Urinary bladder (tissue), 4 donors: ENCODE measurements around the gene VAC14. TPM values are rescaled to one million over a fixed set of nuclear protein-coding genes. Genes with fewer than 3 reads are reported as not detected.

Source experiments
- DNase-seq: peaks from one replicate; pipeline ENCODE4 v3.0.0-alpha.2; 2015; ENCODE audit errors: extremely low spot score
- H3K27ac ChIP-seq: one replicate; pipeline ENCODE4 v1.5.1; 2013; ENCODE audit warnings: low read depth, mild to moderate bottlenecking, moderate library complexity
- H3K36me3 ChIP-seq: one replicate; pipeline ENCODE4 v1.6.1; 2013; ENCODE audit warnings: mild to moderate bottlenecking, moderate library complexity; ENCODE audit not compliant: insufficient read depth
- H3K4me1 ChIP-seq: one replicate; pipeline ENCODE4 v1.6.1; 2013; ENCODE audit warnings: mild to moderate bottlenecking, moderate library complexity; ENCODE audit not compliant: insufficient read depth
- H3K4me3 ChIP-seq: one replicate; pipeline ENCODE4 v1.5.1; 2013; ENCODE audit warnings: low read depth, low read length
- WGBS: extraction: QIAGEN DNeasy Blood & Tissue Kit; methylation state at CpG from one replicate; pipeline ENCODE4 v1.1.7; 2013; 5-methylcytosine and 5-hydroxymethylcytosine counted together
- polyA plus RNA-seq: library from polyadenylated mRNA; stranded (reverse); fragments of 200-250 nt; gene quantifications from one replicate; pipeline ENCODE4 v1.2.3, GENCODE V29; 2013
- total RNA-seq: library from RNA; depleted of rRNA; stranded (reverse); fragments of >200 nt; gene quantifications from one replicate; pipeline ENCODE4 v1.2.3, GENCODE V29; 2014
- donor health status: healthy with polysubstance abuse.
- donor health status: healthy.

VAC14 gene
- total and polyA plus RNA-seq, 2 donors = 9.6 to 31.4 TPM

GRCh38 chr16:70662991-70663523, 137.9 kb downstream of the VAC14 start:
- WGBS = 82% methylated on average over 13 of the region's 13 CpGs
- DNase-seq = no peak
- Histone ChIP-seq H3K36me3 (no peaks in the 10 kb centered on the region), H3K4me3 (no peak overlapping the region), H3K27ac (no peak overlapping the region), H3K4me1 (no peaks in the 10 kb centered on the region)

- no peak for DNase-seq
- H3K4me3 ChIP-seq = no peak overlapping the region
- H3K36me3 ChIP-seq = no peaks in the 10 kb centered on the region
- H3K4me1 ChIP-seq = no peaks in the 10 kb centered on the region
- no peak overlapping the region for H3K27ac ChIP-seq
- WGBS = 62% methylated on average over 21 of the region's 21 CpGs
Measured at GRCh38 chr16:70661918-70662641, 138.9 kb downstream of the VAC14 start.

- no peak for DNase-seq
- 71% methylated on average over 17 of the region's 17 CpGs for WGBS
- no peaks in the 10 kb centered on the region for H3K4me1 ChIP-seq
Measured at GRCh38 chr16:70661534-70661917, 139.4 kb downstream of the VAC14 start.

GRCh38 chr16:70660672-70661350, 140.1 kb downstream of the VAC14 start:
- Histone ChIP-seq H3K36me3 (no peaks in the 10 kb centered on the region), H3K4me1 (no peaks in the 10 kb centered on the region), H3K4me3 (no peak overlapping the region), H3K27ac (no peak overlapping the region)
- no peak for DNase-seq
- 48% methylated on average over 7 of the region's 7 CpGs for WGBS

More at GRCh38 chr16:70661534-70661917, 139.4 kb downstream of the VAC14 start:
- no peak overlapping the region for H3K27ac ChIP-seq
- H3K4me3 ChIP-seq = no peak overlapping the region
- no peaks in the 10 kb centered on the region for H3K36me3 ChIP-seq

- WGBS = 69% methylated on average over 16 of the region's 16 CpGs
- Histone ChIP-seq H3K4me1 (no peaks in the 10 kb centered on the region), H3K4me3 (no peak overlapping the region), H3K27ac (no peak overlapping the region), H3K36me3 (no peaks in the 10 kb centered on the region)
- no peak for DNase-seq
Measured at GRCh38 chr16:70659953-70660671, 140.8 kb downstream of the VAC14 start.

GRCh38 chr16:70659546-70659945, 141.4 kb downstream of the VAC14 start:
- 87% methylated on average over 12 of the region's 12 CpGs for WGBS
- DNase-seq = no peak
- H3K36me3 ChIP-seq = no peaks in the 10 kb centered on the region
- no peak overlapping the region for H3K4me3 ChIP-seq
- no peak overlapping the region for H3K27ac ChIP-seq
- H3K4me1 ChIP-seq = no peaks in the 10 kb centered on the region

GRCh38 chr16:70658921-70659320, 142.0 kb downstream of the VAC14 start:
- Histone ChIP-seq H3K4me1 (peaks cover 1% of the 10 kb centered on the region), H3K36me3 (no peaks in the 10 kb centered on the region), H3K27ac (no peak overlapping the region), H3K4me3 (no peak overlapping the region)
- DNase-seq = no peak
- WGBS = 87% methylated on average over 5 of the region's 5 CpGs

GRCh38 chr16:70657956-70658355, 143.0 kb downstream of the VAC14 start:
- DNase-seq = no peak
- Histone ChIP-seq H3K27ac (no peak overlapping the region), H3K4me3 (no peak overlapping the region), H3K36me3 (no peaks in the 10 kb centered on the region), H3K4me1 (peaks cover 1% of the 10 kb centered on the region)
- 77% methylated on average over 7 of the region's 7 CpGs for WGBS

GRCh38 chr16:70656712-70657263, 144.2 kb downstream of the VAC14 start:
- 66% methylated on average over 22 of the region's 22 CpGs for WGBS
- no peak overlapping the region for H3K4me3 ChIP-seq
- DNase-seq = no peak
- H3K27ac ChIP-seq = no peak overlapping the region
- peaks cover 1% of the 10 kb centered on the region for H3K4me1 ChIP-seq
- H3K36me3 ChIP-seq = no peaks in the 10 kb centered on the region

GRCh38 chr16:70656065-70656711, 144.8 kb downstream of the VAC14 start:
- 86% methylated on average over 8 of the region's 8 CpGs for WGBS
- Histone ChIP-seq H3K27ac (no peak overlapping the region), H3K4me1 (peaks cover 1% of the 10 kb centered on the region), H3K4me3 (no peak overlapping the region), H3K36me3 (no peaks in the 10 kb centered on the region)
- no peak for DNase-seq

- Histone ChIP-seq H3K36me3 (no peaks in the 10 kb centered on the region), H3K27ac (peak overlapping the region; percentile 51), H3K4me3 (no peak overlapping the region), H3K4me1 (peaks cover 1% of the 10 kb centered on the region)
- 34% methylated on average over 35 of the region's 35 CpGs for WGBS
- DNase-seq = peak; percentile 82
Measured at GRCh38 chr16:70653809-70654771, 146.9 kb downstream of the VAC14 start.

- DNase-seq = no peak
Measured at GRCh38 chr16:70653406-70653805, 147.6 kb downstream of the VAC14 start.

More at GRCh38 chr16:70653406-70653805, 147.6 kb downstream of the VAC14 start:
- Histone ChIP-seq H3K27ac (no peak overlapping the region), H3K4me1 (peaks cover 1% of the 10 kb centered on the region), H3K36me3 (no peaks in the 10 kb centered on the region), H3K4me3 (no peak overlapping the region)
- 89% methylated on average over 4 of the region's 4 CpGs for WGBS
